HL-60/S4 (cell line): ENCODE measurements around the gene TLCD5.

Source experiments
- in situ Hi-C: fragments of 300-500 bp; cut with MboI; formaldehyde crosslinking; loops from 2 replicates; pipeline ENCODE4 v1.14.3; 2022; ENCODE audit warnings: low sequenced_read_pairs

The TLCD5 gene

DNA sequence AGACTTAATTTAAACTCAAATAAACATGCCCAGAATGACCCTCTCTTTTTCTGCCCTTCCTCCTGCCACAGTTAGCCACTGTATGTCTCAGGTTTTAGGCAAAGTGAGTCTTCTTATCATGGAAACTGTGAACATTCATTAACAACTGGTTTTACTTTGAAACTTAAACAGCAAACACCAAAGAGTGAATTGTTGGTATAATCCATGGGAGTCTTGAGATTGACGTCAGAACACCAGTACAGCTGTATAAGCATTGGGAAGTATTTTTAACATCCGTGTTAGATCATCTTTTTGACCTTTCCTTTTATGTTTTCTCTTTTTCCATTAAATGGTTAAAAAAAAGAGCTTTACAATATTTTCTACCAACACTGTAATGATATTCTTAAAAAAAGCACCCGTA lies 50.0 kb downstream of the TLCD5 start:
- in situ Hi-C loops = no loop called here

DNA sequence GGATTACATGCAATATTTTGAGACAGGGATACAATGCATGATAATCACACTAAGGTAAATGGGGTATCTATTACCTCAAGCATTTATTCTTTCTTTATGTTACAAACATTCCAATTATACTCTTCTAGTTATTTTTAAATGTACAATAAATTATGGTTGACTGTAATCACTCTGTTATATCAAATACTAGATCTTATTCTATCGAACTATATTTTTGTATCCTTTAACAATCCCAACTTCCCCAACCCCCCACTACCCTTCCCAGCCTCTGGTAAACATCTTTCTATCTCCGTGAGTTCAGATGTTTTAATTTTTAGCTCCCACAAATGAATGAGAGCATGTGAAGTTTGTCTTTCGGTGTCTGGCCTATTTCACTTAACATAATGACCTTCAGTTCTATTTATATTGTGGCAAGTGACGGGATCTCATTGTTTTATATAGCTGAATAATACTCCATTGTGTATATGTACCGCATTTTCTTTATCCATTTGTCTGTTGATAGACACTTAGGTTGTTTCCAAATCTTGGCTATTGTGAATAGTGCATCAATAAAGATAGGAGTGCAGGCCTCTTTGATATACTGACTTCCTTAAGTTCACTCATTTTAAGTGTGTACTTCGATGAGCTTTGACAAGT lies 51.6 kb downstream of the TLCD5 start:
- in situ Hi-C loops = no loop called here

DNA sequence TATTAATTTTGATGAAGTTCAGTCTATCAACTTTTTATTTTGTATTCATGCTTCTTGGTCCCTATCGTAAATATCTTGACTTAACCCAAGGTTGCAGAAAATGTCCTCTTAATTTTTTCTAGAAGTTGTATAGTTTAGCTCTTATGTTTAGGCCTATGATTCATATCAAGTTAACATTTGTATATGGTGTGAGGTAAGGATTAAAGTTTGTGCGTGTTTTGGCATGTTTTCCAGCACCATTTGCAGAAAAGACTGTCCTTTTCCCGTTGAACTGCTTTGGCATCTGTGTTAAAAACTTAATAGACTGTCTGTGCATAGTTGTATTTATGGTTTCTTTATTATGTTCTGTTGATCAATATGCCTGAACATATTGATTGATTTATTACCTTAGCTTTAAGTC lies 53.4 kb downstream of the TLCD5 start:
- in situ Hi-C loops = no loop called here

DNA sequence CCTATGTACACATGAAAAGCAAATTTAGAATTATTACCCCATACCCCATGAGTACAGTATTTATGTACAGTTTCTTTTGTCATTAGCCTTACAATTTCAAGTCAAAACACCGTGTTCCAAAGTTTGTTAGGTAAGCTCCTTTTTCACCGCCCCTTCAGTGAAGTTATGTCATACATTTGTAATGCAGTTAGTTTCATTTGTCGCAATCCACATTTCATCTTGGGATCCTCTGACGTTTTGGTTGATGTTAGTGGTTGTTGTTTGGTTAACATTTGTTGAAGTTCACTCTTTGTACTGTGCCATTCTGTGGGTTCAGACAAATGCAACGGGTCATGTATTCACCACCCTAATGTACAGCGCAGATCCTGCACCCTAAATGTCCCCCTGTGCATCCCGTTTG lies 56.3 kb downstream of the TLCD5 start:
- in situ Hi-C loops = no loop called here
